Measurements from ENCODE around the gene IL22RA2.

DNA sequence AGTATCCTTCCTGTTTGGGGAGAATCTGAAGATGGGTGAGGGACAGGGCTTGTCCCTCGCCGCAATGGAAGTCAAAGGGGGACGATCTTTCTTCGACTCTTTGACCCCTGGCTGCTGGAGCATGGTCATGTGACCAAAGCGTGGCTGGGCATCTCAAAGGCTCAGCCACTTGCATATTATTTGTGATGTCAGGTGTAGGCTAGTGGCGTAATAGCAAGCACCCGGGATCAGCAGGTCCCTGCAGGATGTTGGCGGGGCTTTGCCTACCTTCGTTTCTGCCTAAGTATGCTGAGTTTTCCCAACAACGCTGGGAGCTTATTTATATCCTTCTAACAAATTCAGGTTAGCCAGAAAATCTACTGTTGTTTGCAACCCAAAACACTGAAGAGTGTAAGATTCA is 78.4 kb downstream of the IL22RA2 start:
- TF ChIP-seq, protein P1, sequence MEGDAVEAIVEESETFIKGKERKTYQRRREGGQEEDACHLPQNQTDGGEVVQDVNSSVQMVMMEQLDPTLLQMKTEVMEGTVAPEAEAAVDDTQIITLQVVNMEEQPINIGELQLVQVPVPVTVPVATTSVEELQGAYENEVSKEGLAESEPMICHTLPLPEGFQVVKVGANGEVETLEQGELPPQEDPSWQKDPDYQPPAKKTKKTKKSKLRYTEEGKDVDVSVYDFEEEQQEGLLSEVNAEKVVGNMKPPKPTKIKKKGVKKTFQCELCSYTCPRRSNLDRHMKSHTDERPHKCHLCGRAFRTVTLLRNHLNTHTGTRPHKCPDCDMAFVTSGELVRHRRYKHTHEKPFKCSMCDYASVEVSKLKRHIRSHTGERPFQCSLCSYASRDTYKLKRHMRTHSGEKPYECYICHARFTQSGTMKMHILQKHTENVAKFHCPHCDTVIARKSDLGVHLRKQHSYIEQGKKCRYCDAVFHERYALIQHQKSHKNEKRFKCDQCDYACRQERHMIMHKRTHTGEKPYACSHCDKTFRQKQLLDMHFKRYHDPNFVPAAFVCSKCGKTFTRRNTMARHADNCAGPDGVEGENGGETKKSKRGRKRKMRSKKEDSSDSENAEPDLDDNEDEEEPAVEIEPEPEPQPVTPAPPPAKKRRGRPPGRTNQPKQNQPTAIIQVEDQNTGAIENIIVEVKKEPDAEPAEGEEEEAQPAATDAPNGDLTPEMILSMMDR (IDR thresholded peaks at IDR 0.05; ENCODE audit: insufficient read depth, low read depth, low read length), result no peak
- no peak for TF ChIP-seq EZH2 (IDR thresholded peaks at IDR 0.05; ENCODE audit: insufficient read depth, low read length)

Data from astrocyte (in vitro differentiated cells and primary cell).